Erythroblast (primary cell): Measurements from ENCODE around the gene TBX10.

Source experiments
- GATA1 ChIP-seq: IDR thresholded peaks from 2 replicates; pipeline ENCODE4 v1.6.1; 2011; ENCODE audit warnings: low read depth, mild to moderate bottlenecking, control low read depth, low read length, moderate library complexity
- POLR2A ChIP-seq: IDR thresholded peaks from 2 replicates; pipeline ENCODE4 v1.6.1; 2011; ENCODE audit warnings: mild to moderate bottlenecking, low read length

DNA sequence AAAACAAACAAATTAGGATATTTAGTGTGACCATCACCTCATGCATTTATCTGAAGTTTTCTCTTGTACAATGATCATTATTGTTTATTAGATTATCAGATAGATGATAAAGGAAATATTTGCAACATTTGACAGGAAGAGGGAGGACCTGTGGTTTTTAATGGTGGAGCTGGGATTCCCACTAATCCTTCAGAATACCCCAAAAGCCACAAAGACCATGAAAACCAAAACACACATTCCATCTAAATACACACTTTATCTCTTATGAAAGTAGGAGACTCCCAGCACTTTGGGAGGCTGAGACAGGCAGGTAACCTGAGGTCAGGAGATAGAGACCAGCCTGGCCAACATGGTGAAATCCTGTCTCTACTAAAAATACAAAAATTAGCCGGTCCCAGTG is 40.4 kb downstream of the TBX10 start:
- TF ChIP-seq POLR2A: no peak
- no peak for TF ChIP-seq GATA1
